Keratinocyte (primary cell): ENCODE measurements around the gene ACOT7. TPM values are rescaled to one million over a fixed set of nuclear protein-coding genes. Genes with fewer than 3 reads are reported as not detected.

Source experiments
- DNase-seq: peaks from one replicate; pipeline ENCODE4 v3.0.0-alpha.2; 2011; ENCODE audit warnings: low read depth, missing footprints, low spot score
- FAIRE-seq: peaks from 2 replicates; lab custom pipeline; 2011; peaks lifted over from hg19 to GRCh38; lab: Jason Lieb, UNC
- H2AFZ ChIP-seq: 2 replicates; pipeline ENCODE4 v1.6.0; 2012; ENCODE audit warnings: low read length, control low read depth, inconsistent platforms; ENCODE audit not compliant: control insufficient read depth
- H3K27ac ChIP-seq: 2 replicates; pipeline ENCODE4 v1.5.1; 2011; ENCODE audit warnings: low read length; ENCODE audit not compliant: control insufficient read depth, insufficient read depth
- H3K27me3 ChIP-seq: 3 replicates; pipeline ENCODE4 v1.6.0; 2011; ENCODE audit warnings: low read length; ENCODE audit not compliant: control insufficient read depth, insufficient read depth; ENCODE audit errors: extremely low read depth
- H3K36me3 ChIP-seq, 2 experiments: 2 replicates in 1 of 2; 3 replicates in 1 of 2; pipeline ENCODE4 v1.5.1; 2011; ENCODE audit warnings: low read length in 2 of 2, mild to moderate bottlenecking in 1 of 2; ENCODE audit not compliant: control insufficient read depth in 2 of 2, insufficient read depth in 2 of 2; ENCODE audit errors: extremely low read depth in 1 of 2
- H3K4me1 ChIP-seq: 3 replicates; pipeline ENCODE4 v1.5.1; 2011; ENCODE audit warnings: low read length; ENCODE audit not compliant: control insufficient read depth, insufficient read depth; ENCODE audit errors: extremely low read depth
- H3K4me2 ChIP-seq: 3 replicates; pipeline ENCODE4 v1.6.0; 2011; ENCODE audit warnings: low read depth, low read length; ENCODE audit not compliant: control insufficient read depth, insufficient read depth; ENCODE audit errors: extremely low read depth
- H3K4me3 ChIP-seq, 3 experiments: fragments of 200-600 bp in 1 of 3; sonication (generic) in 1 of 3; 2 replicates in 2 of 3; 3 replicates in 1 of 3; pipeline ENCODE4 v1.5.1; 2011 to 2016; ENCODE audit warnings: low read length in 3 of 3, mild to moderate bottlenecking in 3 of 3, control low read depth in 2 of 3, inconsistent platforms in 1 of 3, low read depth in 1 of 3, mixed read lengths in 1 of 3, mixed run types in 1 of 3, moderate library complexity in 1 of 3; ENCODE audit not compliant: control insufficient read depth in 2 of 3, insufficient read depth in 2 of 3; ENCODE audit errors: extremely low read depth in 1 of 3
- H3K79me2 ChIP-seq: 2 replicates; pipeline ENCODE4 v1.6.0; 2012; ENCODE audit warnings: low read length; ENCODE audit not compliant: control insufficient read depth, insufficient read depth
- H3K9ac ChIP-seq: 3 replicates; pipeline ENCODE4 v1.6.0; 2011; ENCODE audit warnings: low read length; ENCODE audit not compliant: control insufficient read depth, insufficient read depth; ENCODE audit errors: extremely low read depth
- H3K9me1 ChIP-seq: 3 replicates; pipeline ENCODE4 v1.6.0; 2011; ENCODE audit warnings: low read length; ENCODE audit not compliant: control insufficient read depth, insufficient read depth; ENCODE audit errors: extremely low read depth
- H3K9me3 ChIP-seq: 2 replicates; pipeline ENCODE4 v1.5.1; 2012; ENCODE audit warnings: low read depth, low read length; ENCODE audit not compliant: control insufficient read depth
- H4K20me1 ChIP-seq: 3 replicates; pipeline ENCODE4 v1.6.0; 2011; ENCODE audit warnings: low read length; ENCODE audit not compliant: control insufficient read depth, insufficient read depth; ENCODE audit errors: extremely low read depth
- CTCF ChIP-seq, 3 experiments: IDR thresholded peaks in 1 of 3; conservative IDR thresholded peaks in 1 of 3; optimal IDR thresholded peaks in 1 of 3; 2 replicates in 2 of 3; 3 replicates in 1 of 3; pipeline versions ENCODE3 to v1.5.1; 2011; ENCODE audit warnings: low read length in 3 of 3, mild to moderate bottlenecking in 3 of 3, moderate library complexity in 2 of 3, control low read depth in 1 of 3, inconsistent platforms in 1 of 3; ENCODE audit not compliant: insufficient read depth in 2 of 3; ENCODE audit errors: extremely low read depth in 1 of 3
- EZH2 ChIP-seq: IDR thresholded peaks from one replicate; pipeline ENCODE4 v1.6.1; 2012; ENCODE audit warnings: inconsistent platforms, mild to moderate bottlenecking, low read length, moderate library complexity
- dilution Hi-C: fragments of 300-500 bp; cut with MboI; formaldehyde crosslinking; loops from one replicate; pipeline ENCODE4 v1.7.0; 2020; ENCODE audit warnings: low sequenced_read_pairs; ENCODE audit not compliant: extremely low pct_ligation_motif_present
- polyA plus RNA-seq, 5 experiments: library from polyadenylated mRNA; depleted of rRNA in 3 of 5; stranded (reverse) in 3 of 5; stranded (forward) in 1 of 5; unstranded in 1 of 5; fragments of >200 nt; gene quantifications; 1 replicate in 1 of 5; 2 replicates in 3 of 5; 3 replicates in 1 of 5; pipeline versions ENCODE4 v1.2.1 to v1.2.3, GENCODE V29; 2011 to 2012; ENCODE audit warnings: missing spikeins in 2 of 5, low read depth in 1 of 5, low replicate concordance in 1 of 5

Gene ACOT7
- polyA plus RNA-seq, 1 donor (not counting 4 experiments of a cell fraction or from before 2014, with no cell fraction given) = 226 TPM

GRCh38 chr1:6307099-6307498, 86.5 kb downstream of the ACOT7 start:
- FAIRE-seq (no peak), DNase-seq (no peak)
- Histone ChIP-seq H3K27me3 (no peaks in the 10 kb centered on the region), H3K4me3 (no peak overlapping the region), H3K79me2 (peaks cover 2% of the 10 kb centered on the region), H3K9me1 (no peaks in the 10 kb centered on the region), H4K20me1 (no peaks in the 10 kb centered on the region), H3K9me3 (no peaks in the 10 kb centered on the region), H3K27ac (no peak overlapping the region), H3K36me3 (peaks cover 14 to 17% of the 10 kb centered on the region in 2 experiments), H3K4me1 (peaks cover 10% of the 10 kb centered on the region), H3K4me2 (no peak overlapping the region), H2AFZ (no peak overlapping the region), H3K9ac (no peak overlapping the region)
- TF ChIP-seq EZH2 = no peak
- dilution Hi-C loops = no loop called here

DNA sequence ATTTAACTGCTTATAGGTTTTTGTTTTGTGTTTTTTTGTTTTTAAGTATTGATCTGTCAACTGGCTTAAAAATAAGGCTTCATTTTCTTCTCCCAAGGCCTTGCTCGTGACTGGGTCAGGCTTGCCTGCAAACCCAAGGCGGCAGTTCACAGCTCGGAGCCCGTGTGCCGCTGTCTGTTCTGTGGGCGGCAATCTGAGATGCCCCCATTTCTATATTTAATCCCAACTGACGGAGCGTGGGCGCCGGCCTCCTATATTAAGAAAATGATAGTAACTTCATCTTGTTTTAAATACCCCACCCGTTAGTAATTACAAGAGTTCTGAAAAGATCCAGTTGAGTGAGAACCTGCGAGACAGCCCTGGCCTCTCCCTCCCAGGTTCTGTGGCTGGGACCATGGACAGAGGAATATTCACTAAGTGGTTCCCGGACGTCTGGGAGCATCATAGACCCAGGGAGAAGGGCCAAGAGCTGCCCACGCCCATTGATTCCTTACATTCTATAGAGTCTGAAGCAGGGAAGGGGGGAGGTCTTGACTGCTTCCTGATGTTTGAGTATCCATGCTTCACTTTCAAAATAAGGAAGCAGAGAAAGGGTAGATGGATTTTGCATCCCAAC, 90.1 kb downstream of the ACOT7 start:
- no peaks in the 10 kb centered on the region for H3K9me3 ChIP-seq
- FAIRE-seq = no peak
- DNase-seq = no peak
- no peaks in the 10 kb centered on the region for H3K27me3 ChIP-seq
- peaks cover 16 to 32% of the 10 kb centered on the region in 2 experiments for H3K36me3 ChIP-seq
- H3K4me2 ChIP-seq = no peak overlapping the region
- H3K4me1 ChIP-seq = peaks cover 35% of the 10 kb centered on the region
- H3K9ac ChIP-seq = no peak overlapping the region
- no peak overlapping the region for H3K4me3 ChIP-seq
- dilution Hi-C loops = no loop called here
- peaks cover 9% of the 10 kb centered on the region for H3K79me2 ChIP-seq
- H3K27ac ChIP-seq = no peak overlapping the region
- H2AFZ ChIP-seq = no peak overlapping the region
- TF ChIP-seq CTCF (optimal IDR thresholded peaks at IDR 0.05 in 1 of 3, IDR thresholded peaks at IDR 0.05 in 1 of 3, conservative IDR thresholded peaks at IDR 0.05 in 1 of 3; ENCODE audit: extremely low read depth in 1 of 3, insufficient read depth in 2 of 3, low read length in 3 of 3) (no peak), EZH2 (no peak)
- H3K9me1 ChIP-seq = no peaks in the 10 kb centered on the region
- no peaks in the 10 kb centered on the region for H4K20me1 ChIP-seq

- H3K36me3 ChIP-seq = peaks cover 16 to 32% of the 10 kb centered on the region in 2 experiments
- peaks cover 9% of the 10 kb centered on the region for H3K79me2 ChIP-seq
- peak overlapping the region; percentile 82 for H3K27ac ChIP-seq
- no peaks in the 10 kb centered on the region for H3K27me3 ChIP-seq
- H3K4me3 ChIP-seq = no peak overlapping the region
- DNase-seq = no peak
- H3K9ac ChIP-seq = peak overlapping the region; percentile 22
- no peaks in the 10 kb centered on the region for H3K9me3 ChIP-seq
- no peaks in the 10 kb centered on the region for H4K20me1 ChIP-seq
- H3K4me1 ChIP-seq = peaks cover 35% of the 10 kb centered on the region
- dilution Hi-C loops = no loop called here
- H3K4me2 ChIP-seq = peak overlapping the region; percentile 51
- no peaks in the 10 kb centered on the region for H3K9me1 ChIP-seq
- TF ChIP-seq EZH2 = no peak
- no peak for TF ChIP-seq CTCF (optimal IDR thresholded peaks at IDR 0.05 in 1 of 3, IDR thresholded peaks at IDR 0.05 in 1 of 3, conservative IDR thresholded peaks at IDR 0.05 in 1 of 3; ENCODE audit: extremely low read depth in 1 of 3, insufficient read depth in 2 of 3, low read length in 3 of 3)
- peak; percentile 74 for FAIRE-seq
- no peak overlapping the region for H2AFZ ChIP-seq
These were observed 91.0 kb downstream of the ACOT7 start for GRCh38 chr1:6302568-6302967.
